Bronchial epithelial cell (primary cell): ENCODE data around the gene RSPO1. TPM values are rescaled to one million over a fixed set of nuclear protein-coding genes. Genes with fewer than 3 reads are reported as not detected.

Experiments used
- DNase-seq: peaks from one replicate; pipeline ENCODE4 v3.0.0-alpha.2; 2010; ENCODE audit warnings: low read depth
- FAIRE-seq: peaks from 2 replicates; lab custom pipeline; 2011; peaks lifted over from hg19 to GRCh38; lab: Jason Lieb, UNC
- H3K27me3 ChIP-seq: 2 replicates; pipeline ENCODE4 v1.5.1; 2011; ENCODE audit warnings: low read length; ENCODE audit not compliant: control insufficient read depth, insufficient read depth
- H3K36me3 ChIP-seq: 2 replicates; pipeline ENCODE4 v1.5.1; 2011; ENCODE audit warnings: low read length; ENCODE audit not compliant: control insufficient read depth, insufficient read depth
- H3K4me3 ChIP-seq: 2 replicates; pipeline ENCODE4 v1.5.1; 2011; ENCODE audit warnings: mild to moderate bottlenecking, low read depth, low read length, control low read depth
- total RNA-seq: library from RNA; depleted of rRNA; stranded (reverse); fragments of >200 nt; gene quantifications from 2 replicates; pipeline ENCODE4 v1.2.1, GENCODE V29; 2014
- TF ChIP-seq, protein P1 (sequence below): IDR thresholded peaks from 2 replicates; pipeline ENCODE4 v1.5.1; 2011; ENCODE audit warnings: mild to moderate bottlenecking, moderate library complexity, low read length, control low read depth, inconsistent platforms; ENCODE audit not compliant: insufficient read depth, severe bottlenecking

RSPO1 gene
- total RNA-seq, 1 donor from 2014 or later, result not detected

DNA sequence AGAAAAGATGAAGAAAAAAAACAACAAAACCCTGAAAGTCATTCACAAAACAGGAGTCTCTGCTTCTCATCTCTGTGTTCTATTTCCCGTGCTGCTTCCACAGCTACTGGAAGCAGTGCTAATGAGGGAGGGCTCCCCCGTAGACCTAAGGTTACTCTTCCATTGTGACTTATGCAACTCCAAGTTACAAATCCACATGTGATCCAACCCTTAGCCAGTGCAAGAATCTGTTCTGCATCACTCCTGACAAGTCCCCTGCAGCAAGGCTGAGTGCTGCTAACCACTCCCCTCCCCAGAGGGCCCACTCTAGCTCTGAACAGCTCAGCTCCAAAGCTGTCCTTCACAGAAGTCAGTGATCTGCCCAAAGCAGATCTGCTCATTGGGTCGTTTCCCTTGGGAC, 67.7 kb downstream of the RSPO1 start:
- TF ChIP-seq, protein P1, sequence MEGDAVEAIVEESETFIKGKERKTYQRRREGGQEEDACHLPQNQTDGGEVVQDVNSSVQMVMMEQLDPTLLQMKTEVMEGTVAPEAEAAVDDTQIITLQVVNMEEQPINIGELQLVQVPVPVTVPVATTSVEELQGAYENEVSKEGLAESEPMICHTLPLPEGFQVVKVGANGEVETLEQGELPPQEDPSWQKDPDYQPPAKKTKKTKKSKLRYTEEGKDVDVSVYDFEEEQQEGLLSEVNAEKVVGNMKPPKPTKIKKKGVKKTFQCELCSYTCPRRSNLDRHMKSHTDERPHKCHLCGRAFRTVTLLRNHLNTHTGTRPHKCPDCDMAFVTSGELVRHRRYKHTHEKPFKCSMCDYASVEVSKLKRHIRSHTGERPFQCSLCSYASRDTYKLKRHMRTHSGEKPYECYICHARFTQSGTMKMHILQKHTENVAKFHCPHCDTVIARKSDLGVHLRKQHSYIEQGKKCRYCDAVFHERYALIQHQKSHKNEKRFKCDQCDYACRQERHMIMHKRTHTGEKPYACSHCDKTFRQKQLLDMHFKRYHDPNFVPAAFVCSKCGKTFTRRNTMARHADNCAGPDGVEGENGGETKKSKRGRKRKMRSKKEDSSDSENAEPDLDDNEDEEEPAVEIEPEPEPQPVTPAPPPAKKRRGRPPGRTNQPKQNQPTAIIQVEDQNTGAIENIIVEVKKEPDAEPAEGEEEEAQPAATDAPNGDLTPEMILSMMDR, result no peak
- H3K36me3 ChIP-seq, result peaks cover 22% of the 10 kb centered on the region
- FAIRE-seq, result no peak
- H3K27me3 ChIP-seq, result no peaks in the 10 kb centered on the region
- DNase-seq, result no peak
- H3K4me3 ChIP-seq, result no peak overlapping the region

- Histone ChIP-seq H3K36me3 (peaks cover 20% of the 10 kb centered on the region), H3K27me3 (no peaks in the 10 kb centered on the region), H3K4me3 (no peak overlapping the region)
- TF ChIP-seq, protein P1, result no peak
- no peak for DNase-seq
- no peak for FAIRE-seq
Measured at GRCh38 chr1:37564892-37565291, 69.8 kb downstream of the RSPO1 start.

DNA sequence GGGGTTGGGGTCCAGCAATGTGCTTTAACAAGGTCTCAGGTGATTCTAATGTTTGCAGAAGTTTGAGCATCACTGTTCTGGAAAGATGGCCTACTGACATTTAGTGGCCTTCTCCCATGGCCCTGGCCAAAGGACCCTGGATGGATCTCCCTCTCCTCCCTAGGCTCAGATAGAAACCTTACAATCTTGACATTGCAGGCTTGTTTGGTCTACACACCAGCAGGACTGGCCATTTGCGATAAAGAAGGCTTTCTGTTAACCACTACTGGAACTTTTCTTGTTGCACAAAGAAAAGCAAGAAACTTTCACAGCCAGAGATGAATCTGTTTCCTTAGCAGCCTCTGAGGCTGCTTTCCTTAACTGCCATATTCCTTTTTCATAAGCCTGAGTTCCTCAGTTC, 71.7 kb downstream of the RSPO1 start:
- FAIRE-seq (peak; percentile 62), DNase-seq (no peak)
- TF ChIP-seq, protein P1, result no peak
- H3K27me3 ChIP-seq, result no peaks in the 10 kb centered on the region
- peaks cover 17% of the 10 kb centered on the region for H3K36me3 ChIP-seq
- no peak overlapping the region for H3K4me3 ChIP-seq

Other genes with a start within 250 kb of the RSPO1 start
- 14.2 and 24.2 TPM in 2 replicates for gene ZC3H12A, start 160.3 kb downstream of the RSPO1 start, total RNA-seq
- gene MEAF6, start 120.1 kb downstream of the RSPO1 start, total RNA-seq, result 50.1 and 74.5 TPM in 2 replicates
- 11.3 and 16.9 TPM in 2 replicates for gene SNIP1, start 80.6 kb downstream of the RSPO1 start, total RNA-seq
- under 0.01 and 0.26 TPM in 2 replicates for gene DNALI1, start 78.0 kb downstream of the RSPO1 start, total RNA-seq
- 64.5 and 73.4 TPM in 2 replicates for gene GNL2, start 39.0 kb downstream of the RSPO1 start, total RNA-seq
- gene CDCA8, start 57.6 kb upstream of the RSPO1 start, total RNA-seq, result 0.26 and 0.38 TPM in 2 replicates
- gene EPHA10, start 130.2 kb upstream of the RSPO1 start, total RNA-seq, result 0.13 and 0.26 TPM in 2 replicates
- 0.26 TPM in 2 replicates for gene MANEAL, start 159.0 kb upstream of the RSPO1 start, total RNA-seq
- 18.8 and 26.1 TPM in 2 replicates for gene C1orf122, start 172.9 kb upstream of the RSPO1 start, total RNA-seq
- 25.6 and 47.9 TPM in 2 replicates for gene YRDC, start 173.3 kb upstream of the RSPO1 start, total RNA-seq
- gene MTF1, start 224.7 kb upstream of the RSPO1 start, total RNA-seq, result 3.7 and 5.6 TPM in 2 replicates